Spleen (tissue), 11 donors: ENCODE data around the gene R3HDM1. TPM values are rescaled to one million over a fixed set of nuclear protein-coding genes. Genes with fewer than 3 reads are reported as not detected.

ENCODE experiments used
- DNase-seq: peaks from one replicate; pipeline ENCODE4 v3.0.0-alpha.2; 2020
- H3K27ac ChIP-seq, 8 donors: fragments of 200-600 bp; sonication (generic) in 7 of 8; 1 replicate in 4 of 8; 2 replicates in 4 of 8; pipeline versions ENCODE4 v1.5.0 to v1.8.0; 2016 to 2021; ENCODE audit warnings: inconsistent platforms in 4 of 8, mild to moderate bottlenecking in 4 of 8, moderate library complexity in 1 of 8
- H3K27me3 ChIP-seq, 7 donors: fragments of 200-600 bp; sonication (generic) in 6 of 7; replicated peaks in 1 of 7; 1 replicate in 4 of 7; 2 replicates in 3 of 7; pipeline versions ENCODE4 v1.5.0 to v1.8.0; 2016 to 2021; ENCODE audit warnings: inconsistent platforms in 3 of 7, mild to moderate bottlenecking in 1 of 7
- H3K36me3 ChIP-seq, 6 donors: fragments of 200-600 bp; sonication (generic) in 5 of 6; 1 replicate in 4 of 6; 2 replicates in 2 of 6; pipeline versions ENCODE4 v1.5.0 to v1.8.0; 2016 to 2021; ENCODE audit warnings: inconsistent platforms in 2 of 6
- H3K4me1 ChIP-seq, 6 donors: fragments of 200-600 bp; sonication (generic) in 5 of 6; 1 replicate in 3 of 6; 2 replicates in 3 of 6; pipeline versions ENCODE4 v1.5.0 to v1.8.0; 2016 to 2021; ENCODE audit warnings: inconsistent platforms in 3 of 6
- H3K4me3 ChIP-seq, 8 donors: fragments of 200-600 bp; sonication (generic) in 7 of 8; 1 replicate in 4 of 8; 2 replicates in 4 of 8; pipeline versions ENCODE4 v1.5.0 to v1.8.0; 2016 to 2021; ENCODE audit warnings: inconsistent platforms in 4 of 8, mild to moderate bottlenecking in 4 of 8, moderate library complexity in 2 of 8
- H3K9me3 ChIP-seq, 8 donors: fragments of 200-600 bp; sonication (generic) in 7 of 8; 1 replicate in 4 of 8; 2 replicates in 4 of 8; pipeline versions ENCODE4 v1.5.0 to v1.8.0; 2016 to 2021; ENCODE audit warnings: inconsistent platforms in 4 of 8
- POLR2A ChIP-seq, 3 donors: fragments of 450-650 bp; IDR thresholded peaks; one replicate each; pipeline ENCODE4 v1.5.1; 2017; ENCODE audit warnings: antibody characterized with exemption in 3 of 3, mild to moderate bottlenecking in 1 of 3
- POLR2AphosphoS5 ChIP-seq, 3 donors: sonication (generic); formaldehyde crosslinking; IDR thresholded peaks; one replicate each; pipeline ENCODE4 v1.5.1; 2017; ENCODE audit warnings: antibody characterized with exemption in 3 of 3
- WGBS, 5 donors: extraction: QIAGEN DNeasy Blood & Tissue Kit in 3 of 5; methylation state at CpG; one replicate each; pipeline versions ENCODE4 v1.1.5 to v1.1.7; 2013 to 2018; 5-methylcytosine and 5-hydroxymethylcytosine counted together
- intact Hi-C: fragments of 100-400 bp; cut with DNase I; formaldehyde crosslinking; loops from one replicate; pipeline ENCODE4 v1.15.0; 2023; ENCODE audit warnings: low total_unique reads
- polyA plus RNA-seq, 3 donors: library from polyadenylated mRNA; stranded (reverse); fragments of 200-250 nt; gene quantifications; one replicate each; pipeline ENCODE4 v1.2.1, GENCODE V29; 2013
- total RNA-seq, 7 donors: library from RNA; depleted of rRNA in 3 of 7; stranded (reverse); fragments of >200 nt in 3 of 7; fragmentation: NEBNext Ultra II Directional in 4 of 7; extraction: Animal tissue kit (Norgen Biotek cat#: 25700) in 4 of 7; gene quantifications; one replicate each; pipeline versions ENCODE4 v1.1.0 to v1.2.1, GENCODE V29; 2016 to 2021
- TF ChIP-seq, protein P1 (sequence below), 11 experiments: fragments of 200-600 bp in 7 of 11; fragments of 450-650 bp in 4 of 11; sonication (generic) in 4 of 11; IDR thresholded peaks in 8 of 11; conservative IDR thresholded peaks in 3 of 11; 1 replicate in 7 of 11; 2 replicates in 4 of 11; pipeline versions ENCODE4 v1.4.0 to v1.8.0; 2016 to 2021; ENCODE audit warnings: antibody characterized with exemption in 11 of 11, inconsistent platforms in 4 of 11, mild to moderate bottlenecking in 1 of 11
- donor health status: healthy with polysubstance abuse.
- donor health status: DM: no; HTN: no; CAD: no; lungs with moderate emphysema.
- donor health status: DM: no; HTN: no; CAD: no.
- donor health status: Bipolar disorder and iron deficiency.
- donor health status: healthy.
- donor health status: DM: no; HTN: no; CAD: no.
- donor health status: DM: yes; HTN: yes; CAD: no.

The R3HDM1 gene
- total and polyA plus RNA-seq, 10 donors, result 8.3 to 54.7 (median 30.7) TPM

DNA sequence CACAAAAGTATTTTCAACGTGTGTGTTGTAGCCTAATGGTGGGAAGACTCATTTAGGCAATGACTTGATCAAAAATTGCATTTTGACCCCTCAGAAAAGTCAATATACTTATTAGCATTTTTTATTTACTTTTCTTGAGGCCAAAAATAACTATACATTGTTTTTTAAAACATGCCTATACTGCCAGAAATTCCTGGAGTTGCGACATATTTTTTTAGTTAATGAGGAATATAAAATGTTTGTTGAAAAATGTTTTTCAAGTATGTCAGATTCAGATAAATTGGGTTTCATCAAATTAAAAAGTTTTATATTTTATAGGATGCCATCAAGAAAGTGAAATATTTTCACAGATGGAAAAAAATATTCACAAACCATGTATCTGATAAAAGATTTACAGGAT is 39.6 kb downstream of the R3HDM1 start:
- Histone ChIP-seq H3K36me3 (peaks cover 0 to 34% (median 8%) of the 10 kb centered on the region in 6 donors), H3K4me3 (no peak overlapping the region), H3K27me3 (no peaks in the 10 kb centered on the region), H3K4me1 (no peaks in the 10 kb centered on the region), H3K9me3 (no peaks in the 10 kb centered on the region), H3K27ac (no peak overlapping the region)
- WGBS, 5 donors, result 88 to 95% (median 93%) methylated on average over 2 of the region's 2 CpGs
- DNase-seq, result no peak
- no peak for TF ChIP-seq POLR2A (IDR thresholded peaks at IDR 0.05)
- TF ChIP-seq, protein P1, sequence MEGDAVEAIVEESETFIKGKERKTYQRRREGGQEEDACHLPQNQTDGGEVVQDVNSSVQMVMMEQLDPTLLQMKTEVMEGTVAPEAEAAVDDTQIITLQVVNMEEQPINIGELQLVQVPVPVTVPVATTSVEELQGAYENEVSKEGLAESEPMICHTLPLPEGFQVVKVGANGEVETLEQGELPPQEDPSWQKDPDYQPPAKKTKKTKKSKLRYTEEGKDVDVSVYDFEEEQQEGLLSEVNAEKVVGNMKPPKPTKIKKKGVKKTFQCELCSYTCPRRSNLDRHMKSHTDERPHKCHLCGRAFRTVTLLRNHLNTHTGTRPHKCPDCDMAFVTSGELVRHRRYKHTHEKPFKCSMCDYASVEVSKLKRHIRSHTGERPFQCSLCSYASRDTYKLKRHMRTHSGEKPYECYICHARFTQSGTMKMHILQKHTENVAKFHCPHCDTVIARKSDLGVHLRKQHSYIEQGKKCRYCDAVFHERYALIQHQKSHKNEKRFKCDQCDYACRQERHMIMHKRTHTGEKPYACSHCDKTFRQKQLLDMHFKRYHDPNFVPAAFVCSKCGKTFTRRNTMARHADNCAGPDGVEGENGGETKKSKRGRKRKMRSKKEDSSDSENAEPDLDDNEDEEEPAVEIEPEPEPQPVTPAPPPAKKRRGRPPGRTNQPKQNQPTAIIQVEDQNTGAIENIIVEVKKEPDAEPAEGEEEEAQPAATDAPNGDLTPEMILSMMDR (IDR thresholded peaks at IDR 0.05 in 8 of 11, conservative IDR thresholded peaks at IDR 0.05 in 3 of 11), result no peak
- no peak for TF ChIP-seq POLR2AphosphoS5 (IDR thresholded peaks at IDR 0.05)
- intact Hi-C loops, result no loop called here

DNA sequence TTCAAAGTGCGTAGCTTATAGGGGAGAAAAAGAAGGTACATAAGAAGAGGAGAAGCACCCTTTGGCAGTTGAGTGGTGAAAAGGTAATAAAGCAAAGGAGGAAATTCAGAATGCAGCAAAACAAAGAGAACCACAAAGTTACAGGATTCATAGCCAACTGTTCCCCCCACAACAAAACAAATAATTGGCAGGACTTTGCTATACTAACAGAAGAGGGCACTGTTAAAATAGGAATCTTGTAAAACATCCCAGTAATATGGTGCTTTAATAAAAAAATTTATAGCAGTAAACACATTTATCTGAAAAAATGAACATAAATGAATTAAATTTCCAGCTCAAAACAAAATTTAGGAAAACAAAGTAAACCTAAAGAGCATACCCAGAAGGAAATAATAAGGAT is 42.3 kb downstream of the R3HDM1 start:
- H3K36me3 ChIP-seq, result peaks cover 0 to 20% (median 8%) of the 10 kb centered on the region in 6 donors
- no peaks in the 10 kb centered on the region for H3K9me3 ChIP-seq
- no peak overlapping the region for H3K27ac ChIP-seq
- no peaks in the 10 kb centered on the region for H3K4me1 ChIP-seq
- no peak for DNase-seq
- 95 to 100% (median 98%) methylated on average over 1 of the region's 1 CpG for WGBS, 5 donors
- no peak overlapping the region for H3K4me3 ChIP-seq
- TF ChIP-seq, protein P1 (IDR thresholded peaks at IDR 0.05 in 8 of 11, conservative IDR thresholded peaks at IDR 0.05 in 3 of 11), result no peak
- TF ChIP-seq POLR2A (IDR thresholded peaks at IDR 0.05), result no peak
- intact Hi-C loops, result no loop called here
- H3K27me3 ChIP-seq, result no peaks in the 10 kb centered on the region

DNA sequence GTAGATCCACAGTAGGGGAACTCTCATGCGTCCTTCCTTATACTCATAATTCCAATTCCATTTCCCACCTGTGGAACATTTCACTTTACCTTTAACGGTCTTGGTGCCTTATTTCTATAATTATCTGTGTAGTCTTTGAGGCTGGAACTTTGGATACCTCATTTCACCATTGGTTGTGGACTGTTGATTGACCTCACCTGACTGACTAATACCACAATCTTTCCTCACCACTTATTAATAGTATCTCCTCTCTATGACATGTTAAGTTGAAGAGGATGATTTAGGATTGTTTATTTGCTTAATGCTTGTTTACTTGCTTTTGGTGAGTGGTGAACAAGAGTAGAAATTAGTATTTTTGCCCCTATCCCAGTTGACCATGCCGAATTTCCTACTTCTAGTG is 50.0 kb downstream of the R3HDM1 start:
- no peak overlapping the region for H3K4me3 ChIP-seq
- H3K36me3 ChIP-seq, result no peaks in the 10 kb centered on the region
- intact Hi-C loops, result no loop called here
- TF ChIP-seq POLR2AphosphoS5 (IDR thresholded peaks at IDR 0.05), result no peak
- TF ChIP-seq, protein P1 (IDR thresholded peaks at IDR 0.05 in 8 of 11, conservative IDR thresholded peaks at IDR 0.05 in 3 of 11), result no peak
- no peak for TF ChIP-seq POLR2A (IDR thresholded peaks at IDR 0.05)
- H3K4me1 ChIP-seq, result peaks cover 0 to 11% (median 0%) of the 10 kb centered on the region in 6 donors
- H3K9me3 ChIP-seq, result no peaks in the 10 kb centered on the region
- 92 to 98% (median 95%) methylated on average over 3 of the region's 3 CpGs for WGBS, 5 donors
- no peak overlapping the region for H3K27ac ChIP-seq
- no peak for DNase-seq
- H3K27me3 ChIP-seq, result no peaks in the 10 kb centered on the region

DNA sequence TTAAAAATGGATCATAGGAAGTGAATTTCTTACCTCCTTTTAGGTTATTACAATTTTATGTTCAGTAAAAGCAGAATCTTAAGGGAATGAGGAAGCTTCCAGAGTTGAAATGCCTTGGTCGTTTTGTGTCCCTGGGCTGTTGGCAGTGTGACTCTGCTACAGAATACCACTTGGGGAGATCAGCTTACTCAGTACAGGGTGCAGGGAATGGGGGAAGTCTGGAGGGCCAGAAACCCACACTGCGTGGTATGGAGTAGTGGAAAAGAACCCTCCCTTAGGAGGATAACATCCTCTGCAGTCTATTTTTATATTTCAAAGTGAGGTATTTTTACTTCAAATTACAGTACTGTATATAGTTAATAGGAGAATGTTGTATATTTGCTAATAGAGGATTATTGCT is 51.1 kb downstream of the R3HDM1 start:
- DNase-seq, result no peak
- Histone ChIP-seq H3K27me3 (no peaks in the 10 kb centered on the region), H3K4me1 (peaks cover 0 to 11% (median 0%) of the 10 kb centered on the region in 6 donors), H3K36me3 (no peaks in the 10 kb centered on the region), H3K4me3 (no peak overlapping the region), H3K27ac (no peak overlapping the region), H3K9me3 (no peaks in the 10 kb centered on the region)
- TF ChIP-seq POLR2A (IDR thresholded peaks at IDR 0.05) (no peak), POLR2AphosphoS5 (IDR thresholded peaks at IDR 0.05) (no peak)
- TF ChIP-seq, protein P1 (IDR thresholded peaks at IDR 0.05 in 8 of 11, conservative IDR thresholded peaks at IDR 0.05 in 3 of 11), result no peak
- intact Hi-C loops, result no loop called here
- WGBS, 5 donors, result 46 to 63% (median 58%) methylated on average over 2 of the region's 2 CpGs
